ENCODE results near the gene UBE2E2.

DNA sequence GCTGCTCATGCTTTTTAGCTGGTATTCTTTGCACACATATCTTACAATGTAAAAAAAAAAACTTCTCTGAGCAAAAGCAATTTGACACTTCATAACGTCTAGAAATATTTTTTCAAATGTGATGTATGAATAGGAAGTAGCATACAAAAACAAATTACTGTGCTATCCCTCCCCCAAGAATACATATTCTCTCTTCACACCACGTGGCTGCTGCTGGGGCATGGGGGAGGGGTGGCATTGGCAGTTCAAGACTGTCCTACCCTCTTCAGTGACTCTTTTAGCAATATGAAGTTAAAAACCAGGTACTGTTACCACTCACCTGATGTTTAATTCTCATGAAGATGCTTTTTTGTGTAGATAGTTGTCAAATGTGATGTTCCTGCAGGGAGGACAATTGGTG, 85.6 kb downstream of the UBE2E2 start:
- no peak for TF ChIP-seq EZH2 (IDR thresholded peaks at IDR 0.05; ENCODE audit: borderline replicate concordance, low read length)
- TF ChIP-seq, protein P1, sequence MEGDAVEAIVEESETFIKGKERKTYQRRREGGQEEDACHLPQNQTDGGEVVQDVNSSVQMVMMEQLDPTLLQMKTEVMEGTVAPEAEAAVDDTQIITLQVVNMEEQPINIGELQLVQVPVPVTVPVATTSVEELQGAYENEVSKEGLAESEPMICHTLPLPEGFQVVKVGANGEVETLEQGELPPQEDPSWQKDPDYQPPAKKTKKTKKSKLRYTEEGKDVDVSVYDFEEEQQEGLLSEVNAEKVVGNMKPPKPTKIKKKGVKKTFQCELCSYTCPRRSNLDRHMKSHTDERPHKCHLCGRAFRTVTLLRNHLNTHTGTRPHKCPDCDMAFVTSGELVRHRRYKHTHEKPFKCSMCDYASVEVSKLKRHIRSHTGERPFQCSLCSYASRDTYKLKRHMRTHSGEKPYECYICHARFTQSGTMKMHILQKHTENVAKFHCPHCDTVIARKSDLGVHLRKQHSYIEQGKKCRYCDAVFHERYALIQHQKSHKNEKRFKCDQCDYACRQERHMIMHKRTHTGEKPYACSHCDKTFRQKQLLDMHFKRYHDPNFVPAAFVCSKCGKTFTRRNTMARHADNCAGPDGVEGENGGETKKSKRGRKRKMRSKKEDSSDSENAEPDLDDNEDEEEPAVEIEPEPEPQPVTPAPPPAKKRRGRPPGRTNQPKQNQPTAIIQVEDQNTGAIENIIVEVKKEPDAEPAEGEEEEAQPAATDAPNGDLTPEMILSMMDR (IDR thresholded peaks at IDR 0.05; ENCODE audit: low read length), result no peak
